HS-27A (cell line): ENCODE results near the gene ABCD1.

Experiments
- DNase-seq: peaks from one replicate; pipeline ENCODE4 v3.0.0-alpha.2; 2012; ENCODE audit warnings: low read depth, missing footprints

The ABCD1 gene

GRCh38 chrX:153791104-153791852, 66.6 kb downstream of the ABCD1 start:
- no peak for DNase-seq

GRCh38 chrX:153792368-153792767, 67.7 kb downstream of the ABCD1 start:
- no peak for DNase-seq

GRCh38 chrX:153793291-153793690, 68.6 kb downstream of the ABCD1 start:
- DNase-seq: no peak
